Measurements from ENCODE around the gene RBBP8NL. TPM values are rescaled to one million over a fixed set of nuclear protein-coding genes. Genes with fewer than 3 reads are reported as not detected.

Gene RBBP8NL
- total RNA-seq, 1 experiment from 2014 or later = 1.5 TPM

DNA sequence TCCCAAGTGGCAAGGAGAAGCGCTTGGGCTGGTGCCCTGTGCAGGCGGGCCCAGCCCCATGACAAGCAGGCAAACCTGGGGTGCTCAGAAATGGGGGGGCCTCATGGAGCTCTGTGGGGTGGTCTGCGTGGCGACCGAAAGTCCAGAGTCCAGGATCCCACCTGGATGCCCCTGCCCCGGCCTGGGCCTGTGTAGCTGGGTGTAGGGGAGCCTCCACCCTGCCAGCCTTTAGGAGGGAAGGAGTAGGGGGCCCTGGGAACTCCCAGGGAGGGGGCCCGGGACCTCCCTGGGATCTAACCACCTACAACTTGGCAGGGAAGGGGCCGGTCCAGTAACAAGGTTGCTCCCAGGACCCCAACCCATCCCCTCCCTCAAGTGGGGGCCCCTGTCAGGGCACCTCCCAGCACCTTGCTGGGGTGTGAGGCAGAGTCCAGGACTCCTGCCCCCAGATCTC, 55.7 kb downstream of the RBBP8NL start:
- DNase-seq (ENCODE audit: low spot score) (no peak), ATAC-seq (no peak)
- Mint-ChIP-seq H3K4me3 (no peak overlapping the region), H3K27me3 (ENCODE audit: low read depth) (no peaks in the 10 kb centered on the region; the same call in 1 of the 2 replicates), H3K4me1 (peaks cover 28% of the 10 kb centered on the region), H3K9me3 (no peaks in the 10 kb centered on the region), H3K27ac (no peak overlapping the region), H3K36me3 (no peaks in the 10 kb centered on the region)
- ChIA-PET CTCF (interaction anchor here (1.5 kb wide), 1 partner anchor 11 kb away, joined by 13 read pairs; no protein-coding TSS in a partner anchor), POLR2A (no interaction called here)
- TF ChIP-seq CREM (CRISPR knock-in tag; IDR thresholded peaks at IDR 0.05) (no peak), PRRX2 (CRISPR knock-in tag; IDR thresholded peaks at IDR 0.05) (no peak), RELA (CRISPR knock-in tag; IDR thresholded peaks at IDR 0.05; ENCODE audit: borderline replicate concordance) (no peak), FOXP1 (CRISPR knock-in tag; IDR thresholded peaks at IDR 0.05; ENCODE audit: borderline replicate concordance) (no peak), ZNF396 (CRISPR knock-in tag; IDR thresholded peaks at IDR 0.05; ENCODE audit: borderline replicate concordance) (no peak), SOX15 (CRISPR knock-in tag; IDR thresholded peaks at IDR 0.05) (no peak)
- TF ChIP-seq, protein P1, sequence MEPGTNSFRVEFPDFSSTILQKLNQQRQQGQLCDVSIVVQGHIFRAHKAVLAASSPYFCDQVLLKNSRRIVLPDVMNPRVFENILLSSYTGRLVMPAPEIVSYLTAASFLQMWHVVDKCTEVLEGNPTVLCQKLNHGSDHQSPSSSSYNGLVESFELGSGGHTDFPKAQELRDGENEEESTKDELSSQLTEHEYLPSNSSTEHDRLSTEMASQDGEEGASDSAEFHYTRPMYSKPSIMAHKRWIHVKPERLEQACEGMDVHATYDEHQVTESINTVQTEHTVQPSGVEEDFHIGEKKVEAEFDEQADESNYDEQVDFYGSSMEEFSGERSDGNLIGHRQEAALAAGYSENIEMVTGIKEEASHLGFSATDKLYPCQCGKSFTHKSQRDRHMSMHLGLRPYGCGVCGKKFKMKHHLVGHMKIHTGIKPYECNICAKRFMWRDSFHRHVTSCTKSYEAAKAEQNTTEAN (CRISPR knock-in tag; IDR thresholded peaks at IDR 0.05) = no peak
- TF ChIP-seq, protein P2, sequence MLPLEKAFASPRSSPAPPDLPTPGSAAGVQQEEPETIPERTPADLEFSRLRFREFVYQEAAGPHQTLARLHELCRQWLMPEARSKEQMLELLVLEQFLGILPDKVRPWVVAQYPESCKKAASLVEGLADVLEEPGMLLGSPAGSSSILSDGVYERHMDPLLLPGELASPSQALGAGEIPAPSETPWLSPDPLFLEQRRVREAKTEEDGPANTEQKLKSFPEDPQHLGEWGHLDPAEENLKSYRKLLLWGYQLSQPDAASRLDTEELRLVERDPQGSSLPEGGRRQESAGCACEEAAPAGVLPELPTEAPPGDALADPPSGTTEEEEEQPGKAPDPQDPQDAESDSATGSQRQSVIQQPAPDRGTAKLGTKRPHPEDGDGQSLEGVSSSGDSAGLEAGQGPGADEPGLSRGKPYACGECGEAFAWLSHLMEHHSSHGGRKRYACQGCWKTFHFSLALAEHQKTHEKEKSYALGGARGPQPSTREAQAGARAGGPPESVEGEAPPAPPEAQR (CRISPR knock-in tag; IDR thresholded peaks at IDR 0.05) = no peak

DNA sequence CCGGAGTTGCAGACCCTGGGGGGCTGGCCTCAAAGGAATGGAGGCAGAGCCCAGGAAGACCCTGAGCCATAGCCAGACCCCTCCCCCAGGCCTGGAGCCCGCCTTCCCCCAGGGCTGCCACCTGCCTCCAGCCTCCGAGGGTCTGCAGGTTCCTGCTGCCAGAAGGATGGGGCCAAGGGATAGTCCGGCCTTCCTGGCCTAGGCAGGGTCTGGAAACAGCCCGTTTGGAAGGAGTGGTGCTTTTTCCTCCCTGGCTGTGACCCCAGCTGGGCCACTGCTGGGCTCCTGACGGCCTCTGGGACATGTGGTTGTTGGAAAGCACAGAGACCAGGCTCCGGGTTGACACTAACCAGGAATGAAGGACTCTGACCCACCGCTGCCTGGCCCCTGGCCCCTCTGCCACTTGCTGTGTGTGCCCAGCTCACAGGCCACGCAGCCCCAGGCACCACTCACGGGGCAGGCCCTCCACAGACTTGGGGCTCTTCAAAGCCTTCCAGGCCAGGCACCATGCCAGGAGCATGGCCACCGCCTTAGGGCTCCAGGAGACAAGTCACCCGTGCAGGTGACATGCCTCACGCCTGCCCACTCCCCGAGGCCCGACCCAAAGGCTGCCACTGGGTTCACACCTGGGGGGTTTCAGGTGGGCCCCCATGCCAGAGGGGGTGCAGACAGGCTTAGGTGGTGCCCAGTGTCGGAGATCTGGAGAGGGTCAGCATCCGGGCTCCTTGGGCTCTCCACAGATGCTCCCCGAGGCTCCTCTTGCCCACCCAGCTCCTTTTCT, 56.3 kb downstream of the RBBP8NL start:
- Mint-ChIP-seq H3K9me3 (no peaks in the 10 kb centered on the region), H3K27ac (no peak overlapping the region), H3K4me3 (no peak overlapping the region), H3K36me3 (no peaks in the 10 kb centered on the region), H3K4me1 (peaks cover 25% of the 10 kb centered on the region), H3K27me3 (ENCODE audit: low read depth) (no peaks in the 10 kb centered on the region; the same call in 1 of the 2 replicates)
- ChIA-PET CTCF (interaction anchor here (1.5 kb wide), 1 partner anchor 12 kb away, joined by 13 read pairs; no protein-coding TSS in a partner anchor), POLR2A (no interaction called here)
- ATAC-seq = no peak
- DNase-seq (ENCODE audit: low spot score) = no peak
- TF ChIP-seq FOXP1 (CRISPR knock-in tag; IDR thresholded peaks at IDR 0.05; ENCODE audit: borderline replicate concordance) = 0 out of 2 replicates have a peak, but pooled peaks have one; percentile 38
- no peak for TF ChIP-seq SMAD4 (CRISPR knock-in tag; IDR thresholded peaks at IDR 0.05)
- TF ChIP-seq, protein P3, sequence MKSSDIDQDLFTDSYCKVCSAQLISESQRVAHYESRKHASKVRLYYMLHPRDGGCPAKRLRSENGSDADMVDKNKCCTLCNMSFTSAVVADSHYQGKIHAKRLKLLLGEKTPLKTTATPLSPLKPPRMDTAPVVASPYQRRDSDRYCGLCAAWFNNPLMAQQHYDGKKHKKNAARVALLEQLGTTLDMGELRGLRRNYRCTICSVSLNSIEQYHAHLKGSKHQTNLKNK (CRISPR knock-in tag; IDR thresholded peaks at IDR 0.05) = no peak
- TF ChIP-seq, protein P4, sequence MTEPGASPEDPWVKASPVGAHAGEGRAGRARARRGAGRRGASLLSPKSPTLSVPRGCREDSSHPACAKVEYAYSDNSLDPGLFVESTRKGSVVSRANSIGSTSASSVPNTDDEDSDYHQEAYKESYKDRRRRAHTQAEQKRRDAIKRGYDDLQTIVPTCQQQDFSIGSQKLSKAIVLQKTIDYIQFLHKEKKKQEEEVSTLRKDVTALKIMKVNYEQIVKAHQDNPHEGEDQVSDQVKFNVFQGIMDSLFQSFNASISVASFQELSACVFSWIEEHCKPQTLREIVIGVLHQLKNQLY (CRISPR knock-in tag; IDR thresholded peaks at IDR 0.05) = no peak
- TF ChIP-seq ETV6 (CRISPR knock-in tag; IDR thresholded peaks at IDR 0.05) = no peak
- peak; percentile 14; the same call in 1 of the 2 replicates for TF ChIP-seq GABPB1 (CRISPR knock-in tag; IDR thresholded peaks at IDR 0.05)
- TF ChIP-seq TEAD4 (CRISPR knock-in tag; IDR thresholded peaks at IDR 0.05) = no peak
- TF ChIP-seq CBFB (CRISPR knock-in tag; IDR thresholded peaks at IDR 0.05; ENCODE audit: low read depth) = no peak
- no peak for TF ChIP-seq ZNF232 (CRISPR knock-in tag; IDR thresholded peaks at IDR 0.05)
- TF ChIP-seq ESRRA (CRISPR knock-in tag; IDR thresholded peaks at IDR 0.05; ENCODE audit: borderline replicate concordance) = no peak
- no peak for TF ChIP-seq NFYB (CRISPR knock-in tag; conservative IDR thresholded peaks at IDR 0.05; ENCODE audit: low read depth)

Data from WTC11 (cell line).